Lung microvascular endothelial cell (primary cell): Measurements from ENCODE around the gene FAT1. TPM values are rescaled to one million over a fixed set of nuclear protein-coding genes. Genes with fewer than 3 reads are reported as not detected.

Experiments
- DNase-seq, 2 donors: peaks; one replicate each; pipeline versions ENCODE4 v3.0.0 to v3.0.0-alpha.2; 2010; ENCODE audit warnings: low read depth in 2 of 2
- total RNA-seq: library from RNA; depleted of rRNA; stranded (reverse); fragments of >200 nt; gene quantifications from 2 replicates; pipeline ENCODE4 v1.2.1, GENCODE V29; 2014

The FAT1 gene
- total RNA-seq, 1 donor from 2014 or later = 0.60 TPM

GRCh38 chr4:186752325-186752724, 28.7 kb upstream of the FAT1 start:
- DNase-seq = no peak

- DNase-seq = no peak
These were observed 26.1 kb upstream of the FAT1 start for GRCh38 chr4:186749611-186750281.

GRCh38 chr4:186746581-186746980, 22.9 kb upstream of the FAT1 start:
- DNase-seq = no peak

GRCh38 chr4:186743261-186743660, 19.6 kb upstream of the FAT1 start:
- DNase-seq = no peak

GRCh38 chr4:186740822-186741221, 17.2 kb upstream of the FAT1 start:
- no peak for DNase-seq

GRCh38 chr4:186739802-186740434, 16.3 kb upstream of the FAT1 start:
- no peak for DNase-seq

GRCh38 chr4:186739317-186739716, 15.7 kb upstream of the FAT1 start:
- no peak for DNase-seq

GRCh38 chr4:186738421-186738820, 14.8 kb upstream of the FAT1 start:
- no peak for DNase-seq

- no peak for DNase-seq
These were observed 13.8 kb upstream of the FAT1 start for GRCh38 chr4:186737427-186737826.

GRCh38 chr4:186736466-186736865, 12.8 kb upstream of the FAT1 start:
- no peak for DNase-seq

- DNase-seq = no peak
These were observed 10.6 kb upstream of the FAT1 start for GRCh38 chr4:186734251-186734650.

- DNase-seq = no peak
These were observed 10.1 kb upstream of the FAT1 start for GRCh38 chr4:186733778-186734177.

GRCh38 chr4:186730621-186731020, 7.0 kb upstream of the FAT1 start:
- no peak for DNase-seq

- DNase-seq = no peak
These were observed 6.2 kb upstream of the FAT1 start for GRCh38 chr4:186729856-186730255.

GRCh38 chr4:186728631-186729271, 5.1 kb upstream of the FAT1 start:
- no peak for DNase-seq

GRCh38 chr4:186727977-186728519, 4.4 kb upstream of the FAT1 start:
- DNase-seq = no peak

GRCh38 chr4:186727169-186727976, 3.7 kb upstream of the FAT1 start:
- no peak for DNase-seq

- peak; percentile 9 to 32 for DNase-seq
These were observed 2.9 kb upstream of the FAT1 start for GRCh38 chr4:186726426-186727168.

- DNase-seq = peak; percentile 43 to 61
These were observed 2.1 kb upstream of the FAT1 start for GRCh38 chr4:186725469-186726425.
